C4-2B (cell line): Measurements from ENCODE around the gene NTNG2.

Source experiments
- H3K27ac ChIP-seq: fragments of 450-650 bp; 2 replicates; pipeline ENCODE4 v1.5.1; 2017
- CTCF ChIP-seq: fragments of 450-650 bp; conservative IDR thresholded peaks from 2 replicates; pipeline ENCODE4 v1.5.1; 2017; ENCODE audit warnings: mild to moderate bottlenecking
- ZFX ChIP-seq: fragments of 450-650 bp; IDR thresholded peaks from 2 replicates; pipeline ENCODE4 v1.6.1; 2017

Gene NTNG2

DNA sequence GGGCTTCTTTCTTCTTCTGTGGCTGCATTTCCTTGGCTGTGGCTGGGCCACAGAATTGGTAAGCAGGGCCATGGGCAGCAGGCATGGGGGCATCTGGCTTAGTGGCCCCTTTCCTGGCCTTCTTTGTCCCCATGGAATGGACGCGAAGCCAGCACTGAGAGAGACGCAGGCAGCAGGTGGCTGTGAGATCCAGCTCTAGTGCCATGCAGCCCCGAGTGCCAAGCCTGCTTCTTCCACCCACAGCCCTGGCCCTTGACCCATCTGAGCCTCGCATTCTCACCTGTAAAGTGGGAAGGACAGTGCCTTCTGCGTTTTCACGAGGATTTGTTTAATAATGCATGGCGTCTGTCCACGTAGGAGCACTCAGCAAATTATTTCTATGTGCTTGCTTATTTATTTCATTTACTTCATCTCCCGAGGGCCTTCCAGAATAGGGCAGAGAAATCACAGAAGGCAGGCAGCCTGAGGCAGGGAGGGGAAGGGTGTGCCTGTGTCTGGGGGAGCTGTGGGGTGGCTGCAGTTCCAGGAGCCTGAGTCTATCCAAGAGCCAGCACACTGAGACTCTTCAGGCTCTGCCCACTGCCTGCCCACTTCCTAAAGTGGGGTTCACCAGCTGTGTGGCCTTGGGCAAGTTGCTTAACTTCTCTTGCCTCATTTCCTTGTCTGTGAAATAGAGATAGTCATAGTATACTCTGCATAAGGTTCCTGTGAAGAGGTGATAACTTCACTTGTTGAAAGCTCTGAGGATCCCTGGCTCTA, 55.2 kb downstream of the NTNG2 start:
- H3K27ac ChIP-seq: no peak overlapping the region
- TF ChIP-seq ZFX (no peak), CTCF (no peak)

- TF ChIP-seq CTCF (no peak), ZFX (no peak)
- no peak overlapping the region for H3K27ac ChIP-seq
These were observed 56.4 kb downstream of the NTNG2 start for GRCh38 chr9:132218208-132218607.

- no peak for TF ChIP-seq ZFX
- TF ChIP-seq CTCF: no peak
- H3K27ac ChIP-seq: peak overlapping the region; percentile 75
These were observed 60.1 kb downstream of the NTNG2 start for GRCh38 chr9:132221941-132222340.

DNA sequence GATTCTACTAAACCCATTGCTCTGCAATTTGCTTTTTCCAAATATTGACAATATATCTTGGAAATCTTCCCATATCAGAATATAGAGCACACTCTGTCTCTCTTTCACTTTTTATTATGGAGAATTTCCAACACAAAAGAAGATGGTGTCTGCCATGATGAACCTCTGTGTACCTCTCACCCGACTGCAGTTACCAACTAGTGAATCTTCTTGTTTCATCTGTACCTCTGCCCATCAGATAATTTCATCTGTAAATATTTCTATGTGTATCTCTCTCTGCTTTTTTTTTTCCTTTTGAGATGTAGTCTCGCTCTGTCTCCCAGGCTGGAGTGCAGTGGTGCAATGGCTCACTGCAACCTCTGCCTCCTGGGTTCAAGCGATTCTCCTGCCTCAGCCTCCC, 62.8 kb downstream of the NTNG2 start:
- TF ChIP-seq ZFX (no peak), CTCF (no peak)
- peak overlapping the region; percentile 75 for H3K27ac ChIP-seq

- TF ChIP-seq ZFX (no peak), CTCF (no peak)
- peak overlapping the region; percentile 75; the same call in 1 of the 2 replicates for H3K27ac ChIP-seq
These were observed 64.9 kb downstream of the NTNG2 start for GRCh38 chr9:132226571-132227430.

GRCh38 chr9:132228062-132228461, 66.2 kb downstream of the NTNG2 start:
- TF ChIP-seq ZFX (no peak), CTCF (no peak)
- no peak overlapping the region for H3K27ac ChIP-seq

- TF ChIP-seq CTCF: no peak
- TF ChIP-seq ZFX: no peak
- no peak overlapping the region for H3K27ac ChIP-seq
These were observed 68.7 kb downstream of the NTNG2 start for GRCh38 chr9:132230605-132231004.
